Uterus (tissue), 4 donors: ENCODE data around the gene HSD3B2. TPM values are rescaled to one million over a fixed set of nuclear protein-coding genes. Genes with fewer than 3 reads are reported as not detected.

Experiments
- DNase-seq, 2 donors: peaks; one replicate each; pipeline ENCODE4 v3.0.0-alpha.2; 2019 to 2020
- H3K27ac ChIP-seq, 2 donors: fragments of 200-600 bp; sonication (generic); 1 replicate in 1 of 2; 2 replicates in 1 of 2; pipeline ENCODE4 v1.5.1; 2016 to 2018
- H3K27me3 ChIP-seq, 2 donors: fragments of 200-600 bp; sonication (generic); one replicate each; pipeline ENCODE4 v1.5.1; 2018 to 2019; ENCODE audit warnings: control low read depth in 1 of 2
- H3K36me3 ChIP-seq, 2 donors: fragments of 200-600 bp; sonication (generic); one replicate each; pipeline ENCODE4 v1.5.1; 2019; ENCODE audit warnings: control low read depth in 1 of 2
- H3K4me1 ChIP-seq, 2 donors: fragments of 200-600 bp; sonication (generic); one replicate each; pipeline ENCODE4 v1.5.1; 2018 to 2019; ENCODE audit warnings: control low read depth in 1 of 2
- H3K4me3 ChIP-seq, 2 donors: fragments of 200-600 bp; sonication (generic); 1 replicate in 1 of 2; 2 replicates in 1 of 2; pipeline ENCODE4 v1.5.1; 2018 to 2019; ENCODE audit warnings: mild to moderate bottlenecking in 1 of 2
- H3K9me3 ChIP-seq, 2 donors: fragments of 200-600 bp; sonication (generic); one replicate each; pipeline ENCODE4 v1.5.1; 2019; ENCODE audit warnings: control low read depth in 1 of 2
- POLR2A ChIP-seq, 2 donors: fragments of 450-650 bp; IDR thresholded peaks; one replicate each; pipeline ENCODE4 v1.6.1; 2016; ENCODE audit warnings: antibody characterized with exemption in 2 of 2, mild to moderate bottlenecking in 1 of 2, moderate library complexity in 1 of 2
- intact Hi-C: fragments of 100-400 bp; cut with DNase I; formaldehyde crosslinking; loops from one replicate; pipeline ENCODE4 v1.15.1; 2023; ENCODE audit warnings: low total_unique reads
- total RNA-seq, 4 donors: library from RNA; depleted of rRNA in 3 of 4; stranded (reverse); fragments of >200 nt in 3 of 4; gene quantifications; one replicate each; pipeline versions ENCODE4 v1.1.0 to v1.2.4, GENCODE V29; 2014 to 2023
- TF ChIP-seq, protein P1 (sequence below), 4 experiments: fragments of 200-600 bp in 2 of 4; fragments of 450-650 bp in 2 of 4; sonication (generic) in 2 of 4; IDR thresholded peaks; one replicate each; pipeline ENCODE4 v1.5.1; 2016 to 2019; ENCODE audit warnings: antibody characterized with exemption in 4 of 4, mild to moderate bottlenecking in 2 of 4, moderate library complexity in 1 of 4
- donor health status: DM: yes; HTN: yes; CAD: no.

The HSD3B2 gene
- total RNA-seq, 4 donors from 2014 or later = 0.49 TPM; not detected in 3

DNA sequence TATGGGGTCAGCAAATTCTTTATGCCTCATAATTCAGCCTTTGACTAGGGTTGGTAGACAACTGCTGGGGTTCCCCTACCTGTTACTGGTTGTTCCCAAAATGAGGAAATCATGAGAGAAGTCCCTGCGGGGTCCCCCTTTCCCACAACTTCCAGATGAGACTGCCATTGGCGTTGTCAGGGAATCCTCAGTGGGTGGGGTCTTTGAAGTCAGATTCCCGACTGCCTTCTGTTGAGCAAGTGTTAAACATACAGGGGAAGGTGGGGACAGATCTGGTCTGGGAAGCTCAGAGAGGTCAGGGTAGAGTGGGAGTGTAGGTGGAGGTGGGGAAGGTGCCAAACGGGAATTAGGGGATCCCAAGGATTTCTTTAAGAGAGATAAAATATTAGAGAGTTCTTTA is 14.7 kb downstream of the HSD3B2 start:
- intact Hi-C loops = no loop called here
- no peaks in the 10 kb centered on the region for H3K36me3 ChIP-seq
- H3K27me3 ChIP-seq = no peaks in the 10 kb centered on the region
- no peak for DNase-seq
- no peaks in the 10 kb centered on the region for H3K9me3 ChIP-seq
- no peak overlapping the region for H3K4me3 ChIP-seq
- H3K4me1 ChIP-seq = no peaks in the 10 kb centered on the region
- TF ChIP-seq, protein P1, sequence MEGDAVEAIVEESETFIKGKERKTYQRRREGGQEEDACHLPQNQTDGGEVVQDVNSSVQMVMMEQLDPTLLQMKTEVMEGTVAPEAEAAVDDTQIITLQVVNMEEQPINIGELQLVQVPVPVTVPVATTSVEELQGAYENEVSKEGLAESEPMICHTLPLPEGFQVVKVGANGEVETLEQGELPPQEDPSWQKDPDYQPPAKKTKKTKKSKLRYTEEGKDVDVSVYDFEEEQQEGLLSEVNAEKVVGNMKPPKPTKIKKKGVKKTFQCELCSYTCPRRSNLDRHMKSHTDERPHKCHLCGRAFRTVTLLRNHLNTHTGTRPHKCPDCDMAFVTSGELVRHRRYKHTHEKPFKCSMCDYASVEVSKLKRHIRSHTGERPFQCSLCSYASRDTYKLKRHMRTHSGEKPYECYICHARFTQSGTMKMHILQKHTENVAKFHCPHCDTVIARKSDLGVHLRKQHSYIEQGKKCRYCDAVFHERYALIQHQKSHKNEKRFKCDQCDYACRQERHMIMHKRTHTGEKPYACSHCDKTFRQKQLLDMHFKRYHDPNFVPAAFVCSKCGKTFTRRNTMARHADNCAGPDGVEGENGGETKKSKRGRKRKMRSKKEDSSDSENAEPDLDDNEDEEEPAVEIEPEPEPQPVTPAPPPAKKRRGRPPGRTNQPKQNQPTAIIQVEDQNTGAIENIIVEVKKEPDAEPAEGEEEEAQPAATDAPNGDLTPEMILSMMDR (IDR thresholded peaks at IDR 0.05) = no peak
- H3K27ac ChIP-seq = no peak overlapping the region

DNA sequence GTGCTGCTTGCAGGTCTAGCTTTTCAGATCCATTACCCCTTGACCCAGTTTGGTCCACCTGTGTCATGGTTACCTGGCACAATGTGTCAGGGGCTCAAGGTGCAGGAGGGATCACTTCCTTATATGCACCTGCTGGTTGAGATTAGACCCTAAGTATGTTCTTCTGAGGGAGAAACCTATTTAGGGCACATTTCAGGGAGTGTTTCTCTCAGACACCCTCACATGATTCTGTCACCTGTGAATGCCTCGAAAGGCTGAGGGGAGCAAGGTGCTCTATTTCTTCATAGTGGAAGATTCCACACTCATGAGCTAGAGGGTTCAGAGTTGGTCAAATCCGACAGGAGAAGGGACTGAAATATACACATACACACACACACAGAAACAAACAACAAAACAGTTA is 15.5 kb downstream of the HSD3B2 start:
- Histone ChIP-seq H3K27ac (no peak overlapping the region), H3K9me3 (no peaks in the 10 kb centered on the region), H3K27me3 (no peaks in the 10 kb centered on the region), H3K4me3 (no peak overlapping the region), H3K36me3 (no peaks in the 10 kb centered on the region), H3K4me1 (no peaks in the 10 kb centered on the region)
- intact Hi-C loops = no loop called here
- no peak for TF ChIP-seq POLR2A (IDR thresholded peaks at IDR 0.05)
- TF ChIP-seq, protein P1 (IDR thresholded peaks at IDR 0.05) = no peak
- DNase-seq = no peak

DNA sequence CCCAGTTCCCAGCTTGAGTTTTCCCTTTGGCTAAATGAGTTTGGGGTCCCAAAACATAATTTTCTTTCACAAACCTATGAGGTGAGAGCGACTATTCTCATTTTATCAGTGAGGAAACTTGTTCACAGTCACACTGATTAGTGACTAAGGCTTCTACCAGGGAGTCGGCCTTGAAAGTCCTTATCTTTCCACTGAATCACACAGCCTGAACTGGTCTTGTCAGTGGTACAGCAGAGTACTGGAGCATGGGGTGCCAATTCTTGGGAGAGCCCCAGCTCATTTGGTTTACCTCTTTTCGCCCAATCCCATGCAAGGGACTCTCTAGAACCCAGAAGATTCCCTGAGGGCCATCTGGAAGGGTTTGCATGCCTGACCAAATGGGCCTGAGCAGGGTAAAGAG is 16.9 kb downstream of the HSD3B2 start:
- Histone ChIP-seq H3K36me3 (no peaks in the 10 kb centered on the region), H3K9me3 (no peaks in the 10 kb centered on the region), H3K27ac (no peak overlapping the region), H3K4me3 (no peak overlapping the region), H3K27me3 (no peaks in the 10 kb centered on the region), H3K4me1 (no peaks in the 10 kb centered on the region)
- TF ChIP-seq POLR2A (IDR thresholded peaks at IDR 0.05) = no peak
- TF ChIP-seq, protein P1 (IDR thresholded peaks at IDR 0.05) = no peak
- DNase-seq = no peak
- intact Hi-C loops = no loop called here

DNA sequence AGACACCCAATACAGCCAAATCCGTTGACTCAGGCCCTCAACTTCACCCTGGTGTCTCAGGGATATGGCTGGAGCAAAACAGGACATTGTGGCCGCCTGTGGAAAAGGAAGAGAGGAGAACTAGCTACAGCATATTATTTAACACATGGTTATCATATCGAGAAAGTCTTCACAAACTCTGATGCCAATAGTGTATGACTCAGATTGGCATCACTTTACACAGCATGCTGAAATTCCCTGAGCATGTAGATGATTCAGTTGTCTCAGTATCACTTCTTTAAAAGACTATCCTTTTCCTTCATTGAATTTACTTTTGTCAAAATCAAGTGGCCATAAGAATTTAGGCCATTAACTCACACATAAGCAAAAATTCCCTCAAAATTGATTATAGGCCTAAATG is 20.1 kb downstream of the HSD3B2 start:
- Histone ChIP-seq H3K27ac (no peak overlapping the region), H3K4me1 (no peaks in the 10 kb centered on the region), H3K36me3 (no peaks in the 10 kb centered on the region), H3K9me3 (no peaks in the 10 kb centered on the region), H3K4me3 (no peak overlapping the region), H3K27me3 (no peaks in the 10 kb centered on the region)
- TF ChIP-seq, protein P1 (IDR thresholded peaks at IDR 0.05) = no peak
- no peak for TF ChIP-seq POLR2A (IDR thresholded peaks at IDR 0.05)
- no peak for DNase-seq
- intact Hi-C loops = no loop called here

DNA sequence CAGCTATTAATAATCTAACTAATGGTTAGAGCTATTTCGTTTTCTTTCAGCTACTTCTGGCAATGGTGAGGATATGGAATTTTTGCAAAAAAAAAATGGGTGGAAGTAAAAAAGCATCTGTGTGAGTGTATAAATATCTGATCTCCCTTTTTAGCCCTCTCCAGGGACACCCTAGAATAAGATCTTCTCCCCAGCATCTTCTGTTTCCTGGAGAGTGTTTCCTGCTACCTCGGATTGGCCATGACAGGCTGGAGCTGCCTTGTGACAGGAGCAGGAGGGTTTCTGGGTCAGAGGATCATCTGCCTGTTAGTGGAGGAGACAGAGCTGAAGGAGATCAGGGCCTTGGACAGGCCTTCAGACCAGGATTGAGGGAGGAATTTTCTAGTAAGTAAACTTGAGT is 23.8 kb downstream of the HSD3B2 start:
- DNase-seq = no peak
- intact Hi-C loops = no loop called here
- Histone ChIP-seq H3K27ac (no peak overlapping the region), H3K36me3 (no peaks in the 10 kb centered on the region), H3K4me3 (no peak overlapping the region), H3K4me1 (no peaks in the 10 kb centered on the region), H3K27me3 (no peaks in the 10 kb centered on the region), H3K9me3 (no peaks in the 10 kb centered on the region)
- TF ChIP-seq POLR2A (IDR thresholded peaks at IDR 0.05) = no peak
- TF ChIP-seq, protein P1 (IDR thresholded peaks at IDR 0.05) = no peak
